ENCODE measurements around the gene SLC12A5.
A peak's percentile ranks its signal among the peaks of the same experiment; 100 is the strongest.

The SLC12A5 gene

GRCh38 chr20:46030284-46031013 is 1.4 kb downstream of the SLC12A5 start:
- DNase-seq, result no peak

DNA sequence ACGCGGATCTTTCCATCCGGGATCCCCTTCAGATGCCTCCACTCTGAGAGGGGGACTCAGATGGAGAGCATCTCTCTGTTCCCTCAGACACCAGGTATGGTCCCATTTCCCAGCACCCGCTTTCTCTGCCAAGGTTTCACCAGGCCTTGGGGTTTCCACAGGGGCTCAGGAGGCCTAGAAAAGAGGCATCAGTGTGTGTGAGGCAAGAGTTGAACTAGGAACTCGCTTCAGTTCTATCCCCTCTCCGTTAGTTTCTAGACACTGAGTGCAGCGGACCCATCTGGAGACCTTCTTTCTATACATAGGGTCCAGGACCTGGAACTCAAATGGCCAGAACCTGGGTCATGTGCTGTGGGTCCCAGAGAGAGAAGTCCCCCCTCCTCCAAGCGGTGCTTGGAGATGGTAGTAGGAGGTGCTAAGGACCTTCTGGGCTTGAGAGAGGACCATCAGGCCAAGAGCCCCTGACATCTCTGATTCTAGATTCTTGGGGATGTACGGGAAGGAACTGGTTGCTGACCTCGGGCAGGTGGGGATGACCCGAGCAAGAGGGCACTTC is 2.1 kb downstream of the SLC12A5 start:
- no peak for DNase-seq

- no peak for DNase-seq
These were observed 2.8 kb downstream of the SLC12A5 start for GRCh38 chr20:46031701-46032254.

DNA sequence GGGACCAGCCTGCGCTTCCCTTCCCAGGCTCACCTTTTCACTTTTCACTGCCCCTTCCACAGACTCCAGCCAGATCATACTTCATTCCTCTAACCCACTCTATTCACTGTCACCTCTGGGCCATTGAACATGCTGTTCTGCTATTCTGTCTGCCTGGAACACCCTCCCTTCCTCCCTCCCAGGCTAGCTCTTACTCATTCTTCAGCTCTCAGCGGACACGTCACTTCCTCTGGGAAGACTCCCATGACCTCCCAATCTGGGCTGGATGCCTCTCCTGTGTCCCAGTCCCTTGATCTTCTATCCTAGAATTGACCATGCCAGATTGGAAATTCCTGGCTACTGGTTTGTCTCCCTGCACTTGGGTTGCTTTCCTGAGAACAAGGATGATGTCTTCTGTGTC is 5.0 kb downstream of the SLC12A5 start:
- DNase-seq, result no peak

DNA sequence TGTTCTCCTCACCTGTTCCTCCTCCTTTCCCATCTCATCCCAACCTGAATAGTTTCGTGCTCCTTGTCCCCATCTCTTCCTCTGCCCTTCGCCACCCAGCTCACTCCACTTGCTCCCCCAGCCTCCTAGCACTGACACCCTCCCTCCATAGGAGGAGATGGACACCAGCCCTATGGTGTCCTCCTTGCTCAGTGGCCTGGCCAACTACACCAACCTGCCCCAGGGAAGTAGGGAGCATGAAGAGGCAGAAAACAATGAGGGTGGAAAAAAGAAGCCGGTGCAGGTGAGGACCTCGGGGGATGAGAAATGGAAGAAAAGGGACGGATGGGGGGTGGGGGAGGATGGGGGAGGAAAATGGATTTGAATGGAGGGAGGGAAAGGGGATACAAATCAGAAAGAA is 6.2 kb downstream of the SLC12A5 start:
- no peak for DNase-seq

GRCh38 chr20:46035713-46036112 is 6.7 kb downstream of the SLC12A5 start:
- no peak for DNase-seq

DNA sequence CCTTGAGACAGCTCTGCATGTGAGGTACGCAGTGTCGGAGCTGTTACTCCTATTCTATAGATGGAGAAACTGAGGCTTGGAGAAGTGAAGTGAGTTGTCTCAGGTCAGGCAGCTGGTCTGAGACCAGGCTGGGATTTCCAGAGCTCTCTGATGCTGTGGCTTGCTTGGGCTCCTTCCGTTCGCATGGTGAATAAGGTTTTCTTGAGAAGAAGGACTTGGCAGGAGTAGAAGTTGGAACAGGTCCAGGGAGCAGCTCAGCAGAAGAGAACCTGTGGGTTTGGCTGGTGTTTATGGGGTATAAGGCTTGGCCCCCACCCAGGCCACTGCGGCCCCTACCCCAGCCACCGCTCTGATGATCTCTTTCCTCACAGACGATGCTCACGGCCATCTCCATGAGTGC is 7.4 kb downstream of the SLC12A5 start:
- DNase-seq, result no peak

DNA sequence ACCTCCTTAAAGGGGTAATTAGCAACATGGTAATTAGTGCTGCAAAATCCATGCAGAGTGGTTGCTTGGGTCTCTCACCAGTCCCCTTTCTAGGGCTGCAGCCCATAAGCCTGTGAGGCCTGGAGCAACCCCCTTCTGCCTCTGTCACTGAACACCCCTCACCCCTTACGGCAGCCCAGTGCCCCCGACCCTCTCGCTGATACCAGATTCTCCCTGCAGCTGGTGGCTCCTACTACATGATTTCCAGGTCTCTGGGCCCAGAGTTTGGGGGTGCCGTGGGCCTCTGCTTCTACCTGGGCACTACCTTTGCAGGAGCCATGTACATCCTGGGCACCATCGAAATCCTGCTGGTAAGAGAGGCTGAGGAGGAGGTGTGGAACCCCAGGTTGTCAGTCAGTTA is 8.0 kb downstream of the SLC12A5 start:
- no peak for DNase-seq

DNA sequence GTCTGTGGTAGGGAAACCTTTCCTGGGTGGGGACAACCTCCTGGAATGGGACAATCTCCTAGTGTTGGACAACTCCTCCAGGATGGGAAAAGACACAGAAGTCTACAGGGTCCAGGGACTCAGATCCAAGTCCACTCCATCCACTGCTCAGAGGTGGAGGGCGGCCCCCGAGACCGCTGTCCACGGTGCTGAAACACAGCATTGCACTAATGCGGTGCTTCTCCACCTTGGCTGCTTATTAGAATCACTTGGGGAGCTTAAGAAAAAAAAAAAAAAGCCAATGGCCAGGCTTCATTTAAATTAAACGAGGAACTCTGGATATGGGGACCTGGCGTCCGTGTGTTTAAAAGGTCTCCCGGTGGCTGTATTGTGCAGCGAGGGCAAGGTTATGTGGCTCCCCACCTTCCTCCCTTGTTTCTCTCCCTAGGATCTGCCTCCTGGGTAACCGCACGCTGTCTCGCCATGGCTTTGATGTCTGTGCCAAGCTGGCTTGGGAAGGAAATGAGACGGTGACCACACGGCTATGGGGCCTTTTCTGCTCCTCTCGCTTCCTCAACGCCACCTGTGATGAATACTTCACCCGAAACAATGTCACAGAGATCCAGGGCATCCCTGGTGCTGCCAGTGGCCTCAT is 12.0 kb downstream of the SLC12A5 start:
- peak; percentile 82 for DNase-seq

- no peak for DNase-seq
These were observed 14.5 kb downstream of the SLC12A5 start for GRCh38 chr20:46043556-46043955.

GRCh38 chr20:46044896-46045295 is 15.9 kb downstream of the SLC12A5 start:
- no peak for DNase-seq

DNA sequence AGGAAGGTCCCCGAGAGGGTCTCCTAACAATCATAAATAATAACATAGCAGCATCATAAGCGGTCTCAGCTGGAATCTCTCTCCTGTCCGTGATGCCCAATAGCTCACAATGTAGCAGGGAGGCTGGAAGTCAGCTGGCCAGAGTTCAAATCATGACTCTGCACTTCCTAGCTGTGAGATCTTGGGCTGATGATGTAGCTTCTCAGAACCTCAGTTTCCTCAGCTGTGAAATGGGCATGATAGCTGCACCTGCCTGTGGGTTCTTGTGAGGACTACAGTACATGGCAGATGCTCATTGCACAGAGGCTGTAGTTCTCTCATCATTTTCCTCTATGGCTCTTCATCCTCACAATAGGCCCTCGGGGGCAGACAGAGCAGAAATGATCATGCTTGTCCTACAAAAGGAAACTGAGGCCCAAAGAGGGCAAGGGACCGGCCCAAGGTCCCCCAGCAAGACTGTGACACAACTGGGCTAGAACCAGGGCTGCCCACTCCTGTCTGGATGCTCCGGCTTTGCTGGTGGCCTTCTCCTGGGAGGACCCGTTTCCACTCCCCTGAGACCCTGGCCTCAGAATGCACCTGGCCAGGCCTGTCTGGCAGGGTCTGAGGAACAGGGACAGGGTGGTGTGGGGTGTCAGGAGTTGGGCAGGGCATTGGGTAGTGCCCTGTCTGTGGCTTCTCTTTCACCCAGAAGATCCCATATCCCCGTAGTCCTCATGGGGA is 17.7 kb downstream of the SLC12A5 start:
- DNase-seq, result no peak

DNA sequence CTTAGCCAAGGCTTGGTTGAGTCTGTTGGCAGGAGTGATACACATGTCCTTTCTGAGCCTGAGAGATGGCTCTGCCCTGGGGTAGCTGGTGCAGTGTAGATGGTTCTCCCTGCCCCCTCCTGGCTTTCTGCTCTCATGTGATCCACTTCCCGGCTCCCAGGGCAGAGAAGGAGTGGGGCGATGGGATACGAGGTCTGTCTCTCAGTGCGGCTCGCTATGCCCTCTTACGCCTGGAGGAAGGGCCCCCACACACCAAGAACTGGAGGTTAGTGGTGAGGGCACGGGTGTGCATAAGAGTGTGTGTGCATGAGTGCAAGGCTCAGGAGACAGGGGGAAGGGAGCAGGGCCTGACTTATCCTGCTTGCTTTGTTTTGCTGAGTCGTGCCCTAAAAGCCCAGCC is 18.8 kb downstream of the SLC12A5 start:
- DNase-seq, result no peak

DNA sequence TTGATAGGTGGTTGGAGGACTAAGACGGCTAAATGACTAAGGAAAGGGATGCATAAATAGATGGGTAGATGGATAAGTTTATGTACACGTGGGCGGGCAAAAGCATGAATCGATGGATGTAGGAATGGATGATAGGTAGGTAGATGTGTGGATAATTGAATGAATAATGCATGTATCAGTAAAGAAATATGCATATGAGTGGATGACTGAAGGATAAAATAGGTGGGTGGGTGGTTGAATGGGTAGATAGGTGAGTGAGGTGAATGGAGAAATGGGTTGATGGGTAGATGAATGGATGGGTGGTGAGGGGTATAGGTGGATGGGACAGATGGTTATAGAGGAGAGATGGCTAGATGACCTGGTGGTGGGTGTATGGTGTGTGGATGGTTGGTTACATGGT is 20.2 kb downstream of the SLC12A5 start:
- DNase-seq, result no peak

GRCh38 chr20:46049815-46050214 is 20.8 kb downstream of the SLC12A5 start:
- DNase-seq, result no peak

GRCh38 chr20:46050444-46050843 is 21.4 kb downstream of the SLC12A5 start:
- DNase-seq, result no peak

DNA sequence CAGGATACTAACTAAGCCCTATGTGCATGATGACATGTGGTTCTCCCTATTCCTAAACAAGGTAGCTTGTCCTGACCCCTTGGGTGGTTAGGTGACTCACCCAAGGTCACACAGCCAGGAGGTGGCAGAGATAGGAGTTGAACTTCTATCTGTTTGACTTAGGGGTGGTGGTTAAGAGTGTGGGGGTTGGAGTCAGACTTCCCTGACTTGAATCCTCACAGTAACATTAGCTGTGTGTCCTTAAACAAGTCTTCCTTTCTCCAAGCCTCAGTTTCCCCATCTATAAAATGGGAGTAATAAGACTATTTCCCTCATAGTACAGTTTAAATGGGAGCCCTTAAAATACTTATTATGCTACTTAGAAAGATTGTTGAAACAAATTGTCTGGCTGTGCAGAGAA is 21.9 kb downstream of the SLC12A5 start:
- DNase-seq, result no peak

DNA sequence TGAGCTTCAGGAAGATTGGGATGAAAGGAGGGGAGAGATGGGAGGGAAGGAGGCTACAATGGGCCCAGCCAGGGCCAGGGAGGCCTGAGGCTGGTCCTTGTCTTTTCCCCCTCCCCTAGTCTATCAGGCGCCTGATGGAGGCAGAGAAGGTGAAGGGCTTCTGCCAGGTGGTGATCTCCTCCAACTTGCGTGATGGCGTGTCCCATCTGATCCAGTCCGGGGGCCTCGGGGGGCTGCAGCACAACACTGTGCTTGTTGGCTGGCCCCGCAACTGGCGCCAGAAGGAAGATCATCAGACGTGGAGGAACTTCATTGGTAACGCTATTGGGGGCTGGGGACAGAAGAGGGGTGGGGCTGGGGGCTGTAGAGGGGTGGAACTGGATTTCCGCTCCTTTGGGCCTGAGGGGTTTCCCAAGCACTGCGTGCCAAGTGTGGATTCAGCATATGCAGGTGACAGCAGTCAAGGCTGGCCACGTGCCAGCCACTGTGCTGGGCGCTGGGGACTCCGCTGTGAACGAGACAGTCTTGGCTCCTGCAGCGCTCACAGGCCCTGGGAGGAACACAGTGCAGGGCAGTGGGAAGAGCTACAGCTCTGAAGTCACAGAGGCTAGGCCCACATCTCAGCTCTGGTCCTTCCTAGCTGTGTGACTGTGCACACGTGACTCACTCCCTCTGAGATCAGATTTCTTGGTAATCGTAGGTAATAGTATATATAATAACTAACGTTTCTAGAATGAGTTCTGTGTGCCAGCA is 22.7 kb downstream of the SLC12A5 start:
- DNase-seq, result no peak

- no peak for DNase-seq
These were observed 24.4 kb downstream of the SLC12A5 start for GRCh38 chr20:46053416-46053815.

- DNase-seq, result no peak
These were observed 25.6 kb downstream of the SLC12A5 start for GRCh38 chr20:46054606-46055005.

DNA sequence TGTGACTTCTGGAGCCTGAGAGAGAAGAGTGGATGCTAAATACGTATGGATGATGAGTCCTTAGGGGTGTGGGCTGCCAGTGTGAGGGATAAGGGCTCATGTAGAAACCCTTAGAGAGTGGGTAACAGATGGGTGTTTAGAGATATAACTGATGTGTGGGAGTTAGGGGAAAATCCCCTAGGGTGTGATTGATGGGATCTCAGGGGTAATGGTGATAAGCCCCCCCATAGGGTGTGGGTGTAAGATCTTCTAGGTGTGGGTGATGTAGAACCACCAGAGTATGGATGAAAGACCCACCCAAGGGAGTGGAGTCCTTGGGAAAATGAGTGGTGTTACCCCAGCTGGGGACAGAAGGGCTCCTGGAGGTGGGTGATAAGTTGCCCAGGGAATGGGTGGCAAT is 26.3 kb downstream of the SLC12A5 start:
- no peak for DNase-seq

DNA sequence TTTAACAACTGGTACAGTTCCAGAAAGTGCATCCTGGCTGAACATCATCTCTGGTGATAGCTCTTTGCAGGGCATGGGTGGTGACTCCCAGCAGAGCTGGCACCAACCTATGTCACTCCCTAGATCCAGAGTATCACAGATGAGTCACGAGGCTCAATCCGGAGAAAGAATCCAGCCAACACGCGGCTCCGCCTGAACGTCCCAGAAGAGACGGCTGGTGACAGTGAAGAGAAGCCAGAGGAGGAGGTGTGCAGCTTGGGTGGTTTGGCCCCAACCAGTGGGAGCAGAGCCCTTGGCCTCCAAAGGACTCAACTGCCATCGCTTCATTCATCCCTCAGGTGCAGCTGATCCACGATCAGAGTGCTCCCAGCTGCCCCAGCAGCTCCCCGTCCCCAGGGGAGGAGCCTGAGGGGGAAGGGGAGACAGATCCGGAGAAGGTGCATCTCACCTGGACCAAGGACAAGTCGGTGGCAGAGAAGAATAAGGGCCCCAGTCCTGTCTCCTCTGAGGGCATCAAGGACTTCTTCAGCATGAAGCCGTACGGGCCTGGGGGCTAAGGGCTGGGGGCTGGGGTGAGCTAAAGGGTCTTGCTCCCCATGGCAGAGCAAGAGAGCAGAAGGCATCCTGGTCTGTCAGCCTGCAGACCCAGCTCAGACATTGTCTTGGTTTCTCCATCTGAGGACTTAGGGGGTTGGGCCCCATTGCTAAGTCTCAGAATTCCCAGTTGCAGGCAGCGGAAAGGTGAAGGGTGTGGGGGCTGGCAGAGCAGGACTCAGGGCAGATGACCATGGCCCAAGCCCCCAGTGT is 27.2 kb downstream of the SLC12A5 start:
- DNase-seq, result no peak
